Measurements from ENCODE around the gene MREG. TPM values are rescaled to one million over a fixed set of nuclear protein-coding genes. Genes with fewer than 3 reads are reported as not detected.

MREG gene
- total RNA-seq, 1 donor from 2014 or later = 48.4 TPM

GRCh38 chr2:216023055-216023648 lies 9.8 kb upstream of the MREG start:
- peak; percentile 67 for TF ChIP-seq CTCF (IDR thresholded peaks at IDR 0.05; ENCODE audit: partially characterized antibody, unreplicated experiment)
- no peaks in the 10 kb centered on the region for H3K36me3 Mint-ChIP-seq (ENCODE audit: unreplicated experiment)
- DNase-seq = peak; percentile 65
- no peaks in the 10 kb centered on the region for H3K9me3 Mint-ChIP-seq (ENCODE audit: unreplicated experiment)
- H3K27ac Mint-ChIP-seq (ENCODE audit: unreplicated experiment) = no peak overlapping the region
- H3K27me3 Mint-ChIP-seq (ENCODE audit: unreplicated experiment) = no peaks in the 10 kb centered on the region
- H3K4me1 Mint-ChIP-seq (ENCODE audit: low read depth, unreplicated experiment) = peaks cover 6% of the 10 kb centered on the region
- no peak overlapping the region for H3K4me3 Mint-ChIP-seq (ENCODE audit: unreplicated experiment)

GRCh38 chr2:216021768-216022565 lies 8.6 kb upstream of the MREG start:
- Mint-ChIP-seq H3K4me3 (ENCODE audit: unreplicated experiment) (no peak overlapping the region), H3K27me3 (ENCODE audit: unreplicated experiment) (no peaks in the 10 kb centered on the region), H3K4me1 (ENCODE audit: low read depth, unreplicated experiment) (peaks cover 10% of the 10 kb centered on the region), H3K9me3 (ENCODE audit: unreplicated experiment) (peaks cover 4% of the 10 kb centered on the region), H3K27ac (ENCODE audit: unreplicated experiment) (no peak overlapping the region), H3K36me3 (ENCODE audit: unreplicated experiment) (no peaks in the 10 kb centered on the region)
- TF ChIP-seq CTCF (IDR thresholded peaks at IDR 0.05; ENCODE audit: partially characterized antibody, unreplicated experiment) = no peak
- no peak for DNase-seq

GRCh38 chr2:216018709-216019108 lies 5.4 kb upstream of the MREG start:
- no peak for TF ChIP-seq CTCF (IDR thresholded peaks at IDR 0.05; ENCODE audit: partially characterized antibody, unreplicated experiment)
- H3K36me3 Mint-ChIP-seq (ENCODE audit: unreplicated experiment) = peaks cover 4% of the 10 kb centered on the region
- no peak for DNase-seq
- H3K27ac Mint-ChIP-seq (ENCODE audit: unreplicated experiment) = no peak overlapping the region
- H3K9me3 Mint-ChIP-seq (ENCODE audit: unreplicated experiment) = peaks cover 21% of the 10 kb centered on the region
- H3K27me3 Mint-ChIP-seq (ENCODE audit: unreplicated experiment) = peaks cover 8% of the 10 kb centered on the region
- H3K4me3 Mint-ChIP-seq (ENCODE audit: unreplicated experiment) = no peak overlapping the region
- peaks cover 36% of the 10 kb centered on the region for H3K4me1 Mint-ChIP-seq (ENCODE audit: low read depth, unreplicated experiment)

- H3K9me3 Mint-ChIP-seq (ENCODE audit: unreplicated experiment) = peaks cover 28% of the 10 kb centered on the region
- TF ChIP-seq CTCF (IDR thresholded peaks at IDR 0.05; ENCODE audit: partially characterized antibody, unreplicated experiment) = no peak
- H3K4me3 Mint-ChIP-seq (ENCODE audit: unreplicated experiment) = peak overlapping the region; percentile 31
- H3K4me1 Mint-ChIP-seq (ENCODE audit: low read depth, unreplicated experiment) = peaks cover 34% of the 10 kb centered on the region
- peak overlapping the region; percentile 77 for H3K27ac Mint-ChIP-seq (ENCODE audit: unreplicated experiment)
- H3K36me3 Mint-ChIP-seq (ENCODE audit: unreplicated experiment) = peaks cover 4% of the 10 kb centered on the region
- no peak for DNase-seq
- peaks cover 8% of the 10 kb centered on the region for H3K27me3 Mint-ChIP-seq (ENCODE audit: unreplicated experiment)
Observed at GRCh38 chr2:216017365-216017764, 4.0 kb upstream of the MREG start.

GRCh38 chr2:216016581-216016980 lies 3.2 kb upstream of the MREG start:
- no peak for DNase-seq
- peak overlapping the region; percentile 97 for H3K27ac Mint-ChIP-seq (ENCODE audit: unreplicated experiment)
- TF ChIP-seq CTCF (IDR thresholded peaks at IDR 0.05; ENCODE audit: partially characterized antibody, unreplicated experiment) = no peak
- no peak overlapping the region for H3K4me3 Mint-ChIP-seq (ENCODE audit: unreplicated experiment)
- H3K36me3 Mint-ChIP-seq (ENCODE audit: unreplicated experiment) = peaks cover 4% of the 10 kb centered on the region
- H3K9me3 Mint-ChIP-seq (ENCODE audit: unreplicated experiment) = peaks cover 28% of the 10 kb centered on the region
- peaks cover 34% of the 10 kb centered on the region for H3K4me1 Mint-ChIP-seq (ENCODE audit: low read depth, unreplicated experiment)
- H3K27me3 Mint-ChIP-seq (ENCODE audit: unreplicated experiment) = peaks cover 11% of the 10 kb centered on the region

Data from glutamatergic neuron (in vitro differentiated cells).